ENCODE results near the gene ANKS6.

ANKS6 gene

DNA sequence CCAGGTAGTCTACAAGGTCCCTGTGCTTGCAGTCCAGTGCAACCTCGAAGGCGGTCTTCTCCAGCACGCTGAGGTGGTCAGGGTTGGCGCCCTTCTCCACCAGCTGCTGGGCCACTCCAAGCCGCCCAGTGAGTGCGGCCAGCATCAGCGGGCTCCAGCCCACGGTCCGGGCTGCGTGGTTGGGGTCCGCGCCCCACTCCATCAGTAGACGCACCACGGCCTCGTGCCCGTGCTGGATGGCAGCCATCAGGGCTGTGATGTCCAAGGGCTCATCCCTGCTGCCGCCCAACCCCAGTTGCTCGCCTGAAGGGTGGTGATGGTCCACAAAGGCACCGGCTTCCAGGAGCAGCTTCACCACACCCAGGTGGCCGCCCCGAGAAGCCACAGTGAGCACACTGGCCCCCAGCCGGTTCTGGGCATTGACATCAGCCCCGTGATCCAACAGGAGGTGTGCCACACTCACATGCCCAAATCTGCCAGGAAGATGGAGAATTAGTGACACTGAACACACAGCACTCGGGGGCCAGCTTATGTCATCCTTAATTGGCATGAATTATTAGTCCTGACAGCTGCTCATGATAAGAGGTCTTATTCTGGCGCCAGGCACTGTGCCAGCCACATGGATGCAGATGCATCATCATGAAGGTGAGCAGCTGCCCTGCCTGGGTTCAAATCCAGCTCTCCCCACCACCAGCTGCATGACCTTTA, 6.1 kb downstream of the ANKS6 start:
- DNase-seq = no peak

DNA sequence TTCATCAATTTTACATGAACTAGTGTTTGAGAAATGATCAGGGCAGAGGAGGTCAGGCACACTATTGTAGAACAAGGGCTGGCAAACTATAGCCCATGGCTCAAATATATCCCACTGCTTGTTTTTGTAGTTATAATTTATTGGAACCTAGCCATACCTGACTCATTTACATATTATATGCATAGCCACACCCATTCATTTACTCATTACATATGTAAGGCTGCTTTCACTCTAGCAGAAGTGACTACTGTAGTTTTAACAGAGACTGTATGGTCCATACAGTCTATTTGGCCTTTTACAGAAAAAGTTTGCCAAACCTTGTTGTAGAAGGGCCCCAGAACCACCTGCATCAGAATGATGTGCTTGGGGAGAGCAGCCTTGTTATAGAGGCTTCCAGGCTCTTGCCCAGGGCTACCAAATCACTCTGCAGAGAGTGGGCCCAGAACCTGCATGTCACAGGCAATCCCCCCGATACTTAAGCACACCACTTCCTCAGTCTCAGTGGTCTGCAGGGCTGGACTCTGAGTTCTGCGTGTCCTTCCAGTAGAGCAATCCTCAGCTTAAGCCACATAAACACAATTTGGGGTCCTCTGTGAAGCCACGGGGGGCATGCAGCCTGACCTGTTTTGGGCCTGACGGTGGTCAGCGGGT, 6.7 kb downstream of the ANKS6 start:
- no peak for DNase-seq

DNA sequence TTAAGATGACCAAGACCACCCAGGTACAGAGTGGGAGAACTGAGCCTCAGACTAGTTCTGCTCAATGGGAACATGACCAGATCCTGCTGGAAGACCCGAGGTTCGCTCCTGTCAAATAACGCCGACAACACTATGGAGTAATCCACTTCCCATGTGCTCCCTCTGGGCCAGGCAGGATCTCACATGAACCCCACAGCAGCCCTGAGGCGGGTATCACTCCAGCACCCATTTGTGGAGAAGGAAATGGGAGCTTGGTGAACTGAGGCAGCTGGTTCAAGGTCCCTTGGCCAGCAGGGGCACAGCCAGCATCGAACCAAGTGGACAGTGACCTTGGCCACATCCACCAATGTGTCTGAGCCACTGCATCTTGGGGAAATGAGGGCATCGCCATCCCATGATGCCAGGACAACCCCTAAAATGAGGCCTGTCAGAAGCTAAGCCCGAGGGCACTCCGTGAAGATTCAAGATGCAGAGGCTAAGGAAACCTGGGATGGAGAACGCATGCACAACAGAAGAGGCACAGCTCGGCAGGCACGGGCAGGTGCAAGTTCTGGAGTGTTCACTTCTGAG, 8.5 kb downstream of the ANKS6 start:
- no peak for DNase-seq

DNA sequence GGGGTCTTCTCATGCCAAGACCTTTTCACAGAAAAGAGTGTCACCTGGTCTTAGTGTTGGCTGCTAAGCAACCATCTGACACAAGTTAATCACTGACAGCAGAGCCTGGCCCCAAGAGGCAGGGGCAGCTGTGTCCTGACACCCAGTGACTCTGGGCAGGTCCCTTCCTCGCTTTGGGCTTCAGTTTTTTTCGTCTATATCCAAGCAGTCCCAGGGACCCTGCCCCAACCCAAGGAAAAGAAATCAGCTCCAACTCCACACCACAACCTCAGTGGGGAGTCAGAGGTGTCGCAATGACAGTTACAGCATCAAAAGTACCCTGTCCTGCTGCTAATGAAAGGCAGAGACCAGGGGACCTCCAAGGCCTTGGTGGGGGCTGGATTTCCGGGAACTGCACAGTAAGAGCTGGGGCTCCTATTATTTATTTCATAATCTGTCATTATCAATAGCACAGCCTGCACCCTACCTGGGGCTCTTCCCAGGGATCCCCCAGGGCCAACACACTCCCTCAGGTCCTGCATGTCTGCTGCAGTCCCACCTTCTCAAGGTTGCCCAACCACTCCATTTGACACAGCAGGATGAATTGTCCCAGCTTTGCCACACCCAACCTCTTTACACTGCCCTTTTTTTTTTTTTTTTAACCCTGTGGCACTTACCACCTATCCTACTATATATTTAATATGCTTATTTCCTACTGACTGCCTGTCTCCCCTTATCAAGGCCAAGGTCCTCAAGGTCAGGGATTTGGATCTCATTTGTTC, 9.4 kb downstream of the ANKS6 start:
- DNase-seq = no peak

DNA sequence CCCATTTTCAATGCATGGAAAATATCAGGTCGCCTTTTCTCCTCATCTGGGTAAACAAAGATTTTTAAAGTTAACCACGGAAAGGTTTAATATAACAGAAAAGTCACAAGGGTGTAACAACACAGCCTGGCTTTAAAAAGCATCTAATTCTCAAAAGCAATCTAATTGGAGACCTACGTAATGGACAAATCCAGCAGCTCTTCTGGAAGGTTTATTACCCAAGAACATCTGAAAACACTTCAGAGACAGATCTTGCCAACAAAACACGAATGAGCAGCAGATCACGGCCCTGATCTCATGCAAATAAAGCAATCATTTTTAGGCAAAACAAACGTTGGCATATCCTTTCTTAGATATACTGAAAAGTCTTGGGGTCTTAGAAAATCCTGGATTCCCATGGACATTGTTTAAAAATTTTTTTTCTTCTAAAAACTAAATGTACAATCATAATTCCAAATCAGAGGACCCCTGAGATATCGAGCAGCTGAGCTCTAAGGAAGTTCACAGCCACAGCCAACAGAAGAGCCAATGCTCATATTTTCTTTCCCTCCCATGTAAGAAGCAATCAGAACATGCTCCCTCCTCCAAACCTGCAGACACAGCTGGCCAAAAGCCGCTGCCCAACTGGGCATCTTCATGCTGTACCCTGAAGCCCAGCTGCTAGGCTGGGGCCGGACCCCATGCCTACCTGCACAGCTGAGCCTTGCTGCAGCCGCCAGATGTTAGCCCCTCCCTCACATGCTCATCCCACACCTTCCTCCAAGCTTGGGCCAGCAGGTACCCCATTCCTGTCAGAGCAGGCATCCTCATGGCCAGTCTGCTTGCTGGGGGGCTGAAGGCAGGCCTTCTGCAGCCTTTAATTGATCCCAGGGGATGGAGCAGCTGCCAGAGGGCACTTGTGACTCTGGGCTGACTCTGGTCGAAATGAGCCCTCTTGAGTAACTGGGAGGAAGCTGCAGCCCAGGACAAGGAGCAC, 11.2 kb downstream of the ANKS6 start:
- no peak for DNase-seq

DNA sequence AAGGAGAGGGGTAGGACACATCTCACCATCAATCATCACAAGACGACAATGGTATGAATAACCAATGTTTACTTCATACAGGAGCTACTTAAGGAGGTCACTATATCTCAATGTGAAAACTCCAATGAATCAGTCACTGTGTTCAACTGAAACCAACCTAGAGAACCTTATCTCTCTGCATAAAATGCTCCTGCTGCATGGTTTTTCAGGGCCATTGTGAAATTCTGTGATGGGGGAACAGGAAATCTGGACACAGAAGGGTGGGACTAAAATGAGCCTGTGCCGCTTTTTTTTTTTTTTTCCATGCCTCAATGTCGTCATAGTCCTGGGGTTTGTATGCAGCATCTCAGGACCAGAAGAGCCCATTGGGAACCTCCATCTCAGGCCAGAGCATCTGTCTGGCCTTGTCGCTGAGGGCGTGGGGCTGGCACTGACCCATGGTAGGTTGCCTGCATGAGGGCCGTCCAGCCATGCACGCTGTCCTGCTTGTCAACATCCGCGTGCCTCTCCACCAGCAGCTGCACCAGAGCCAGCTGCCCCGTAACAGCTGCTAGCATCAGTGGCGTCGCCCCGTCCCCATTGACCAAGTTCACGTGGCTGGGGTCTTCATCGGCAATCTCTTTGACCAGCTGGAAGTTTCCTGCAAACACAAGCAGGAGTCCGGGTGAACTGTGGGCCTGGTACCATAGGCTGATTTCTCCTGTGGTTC, 12.7 kb downstream of the ANKS6 start:
- DNase-seq = no peak

DNA sequence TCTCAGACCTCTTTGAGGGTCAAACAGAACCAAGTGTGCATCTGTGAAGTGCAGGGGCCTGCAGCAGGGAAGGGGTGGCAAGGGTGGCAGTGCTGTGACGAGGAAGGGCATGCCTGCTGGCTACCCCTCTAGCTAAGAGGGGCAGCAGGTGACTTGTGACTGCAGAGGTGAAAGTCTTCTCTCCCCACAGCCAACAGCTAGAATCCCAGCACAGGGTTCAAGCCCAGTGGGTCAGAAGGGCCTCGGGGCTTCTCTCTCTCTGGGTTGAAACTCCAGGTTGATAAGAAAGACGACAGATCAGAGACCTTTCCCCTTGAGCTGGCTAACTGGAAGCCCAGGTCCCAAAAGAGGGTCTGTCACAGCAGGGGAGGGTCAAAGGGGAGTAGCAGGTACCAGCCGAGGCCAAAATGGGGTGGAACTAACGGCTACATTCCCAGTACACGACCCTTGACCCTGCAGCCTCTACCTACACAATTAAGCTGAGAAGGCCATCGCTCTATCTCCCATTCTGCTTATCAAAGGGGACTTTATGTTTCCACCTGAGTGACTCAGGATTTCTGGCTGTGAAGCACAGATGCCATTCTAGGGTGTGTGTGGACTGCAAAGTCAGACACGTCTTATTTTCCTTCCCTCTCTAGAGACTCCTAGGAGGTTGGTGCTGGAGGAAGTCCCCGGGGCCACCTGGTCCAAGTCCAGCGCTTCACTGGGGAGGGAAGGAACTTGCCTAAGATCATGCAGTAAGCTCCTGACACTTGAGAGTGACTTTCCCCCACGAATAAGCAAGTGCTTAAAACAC, 14.6 kb downstream of the ANKS6 start:
- no peak for DNase-seq

DNA sequence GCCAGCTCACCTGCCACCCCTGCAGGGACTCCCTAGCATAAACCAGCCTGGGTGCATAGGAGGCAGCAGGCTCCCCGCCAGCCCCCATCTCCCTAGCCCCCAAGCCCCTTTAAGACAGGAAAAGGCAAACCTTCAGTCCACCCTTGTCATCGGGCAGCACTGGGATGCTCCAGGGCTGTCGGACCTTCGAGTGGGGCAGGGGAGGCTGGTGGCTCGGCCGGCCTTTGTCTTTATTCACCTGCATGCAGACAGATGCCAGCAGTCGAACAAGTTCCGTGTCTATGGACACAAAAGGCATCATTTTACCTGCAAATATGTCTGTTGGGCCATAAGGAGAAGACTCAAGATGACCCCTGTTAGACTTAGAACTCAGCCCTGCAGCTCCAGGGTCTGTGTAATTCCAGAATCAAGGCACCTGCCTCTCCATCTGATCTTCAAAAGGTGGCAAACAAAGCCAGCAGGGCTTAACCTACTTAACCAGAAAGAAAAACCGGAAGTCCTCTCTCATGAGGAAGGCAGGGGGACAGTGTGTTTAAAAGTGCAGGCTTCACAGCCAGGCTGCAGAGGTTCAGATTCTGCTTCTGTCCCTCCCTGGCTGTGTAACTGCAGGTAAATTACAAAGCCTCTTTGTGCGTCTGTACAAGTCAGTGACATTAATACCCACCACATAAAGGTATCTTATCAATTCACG, 16.2 kb downstream of the ANKS6 start:
- no peak for DNase-seq

DNA sequence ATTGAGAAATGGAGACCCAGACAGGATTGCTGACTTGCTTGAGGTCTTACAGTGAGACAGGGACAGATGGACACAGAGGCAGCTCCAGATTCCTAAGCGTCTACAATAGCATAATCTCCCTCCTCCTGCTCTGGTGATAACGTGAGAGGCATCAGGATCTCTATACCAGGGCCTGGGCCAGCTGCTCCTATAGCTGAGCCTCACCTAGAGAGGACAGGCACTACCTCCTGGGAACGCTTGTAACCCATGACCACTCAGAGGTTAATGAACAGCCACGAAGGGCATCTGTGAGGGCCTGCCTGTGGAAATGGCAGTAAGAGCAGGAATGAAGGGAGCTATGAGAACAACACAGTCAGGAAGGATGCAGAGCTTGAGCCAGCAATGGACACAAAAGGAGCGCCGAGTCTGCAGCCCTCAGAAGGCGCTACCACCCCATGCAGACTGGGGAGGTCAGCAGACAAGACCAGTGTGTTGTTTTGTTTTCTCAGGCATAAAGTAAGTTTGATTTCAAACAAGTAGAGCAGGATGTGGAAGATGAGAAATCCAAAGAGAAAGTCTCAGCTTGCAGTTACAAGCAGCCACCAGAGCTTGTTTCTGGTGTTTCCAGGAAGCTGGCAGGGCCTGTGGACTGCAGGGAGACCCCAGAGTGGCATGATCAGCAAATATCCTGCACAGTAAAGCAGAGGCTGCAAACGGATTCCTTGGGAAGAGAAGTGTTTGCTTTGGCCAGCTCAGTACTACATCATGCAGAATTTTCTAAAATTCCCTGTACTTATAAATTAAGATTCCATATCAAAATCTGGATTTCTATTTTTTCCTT, 17.4 kb downstream of the ANKS6 start:
- DNase-seq = no peak

DNA sequence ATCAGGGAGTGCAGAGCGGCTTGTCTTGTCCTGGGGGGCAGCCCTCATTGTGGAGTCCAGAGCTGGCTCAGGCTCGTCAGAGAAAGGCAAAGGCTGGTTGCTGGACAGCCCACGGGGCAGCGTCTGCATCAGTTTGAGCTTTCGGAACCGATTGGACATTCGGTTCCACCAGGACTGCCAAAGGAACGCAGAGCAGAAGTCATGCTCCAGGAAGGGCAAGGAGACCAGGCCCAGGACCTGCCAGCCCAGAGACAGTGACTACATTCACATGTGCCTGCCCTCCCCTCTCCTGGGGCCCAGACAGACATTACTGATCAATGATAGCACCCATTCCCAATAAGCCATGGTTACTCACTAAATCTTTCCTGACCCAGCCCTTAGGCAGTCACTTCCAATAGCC, 18.1 kb downstream of the ANKS6 start:
- DNase-seq = no peak

DNA sequence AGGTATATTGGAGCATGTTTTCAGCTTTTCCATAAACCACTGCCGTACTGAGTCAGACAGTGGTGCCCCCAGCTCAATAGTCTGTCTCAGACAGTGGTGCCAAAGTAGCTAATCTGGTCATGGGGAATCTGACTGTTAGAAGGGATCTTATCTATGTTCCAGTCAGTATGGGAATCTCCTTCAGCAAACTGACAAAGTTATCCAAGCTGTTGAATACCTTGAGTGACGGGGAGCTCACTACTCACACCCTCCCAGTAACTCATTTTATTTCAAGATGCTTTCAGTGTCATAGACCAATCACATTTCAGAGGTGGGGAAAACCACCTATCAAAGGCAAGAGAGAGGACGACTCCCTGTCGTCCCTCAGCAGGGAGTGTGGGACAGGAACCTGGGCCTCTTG, 18.7 kb downstream of the ANKS6 start:
- no peak for DNase-seq

DNA sequence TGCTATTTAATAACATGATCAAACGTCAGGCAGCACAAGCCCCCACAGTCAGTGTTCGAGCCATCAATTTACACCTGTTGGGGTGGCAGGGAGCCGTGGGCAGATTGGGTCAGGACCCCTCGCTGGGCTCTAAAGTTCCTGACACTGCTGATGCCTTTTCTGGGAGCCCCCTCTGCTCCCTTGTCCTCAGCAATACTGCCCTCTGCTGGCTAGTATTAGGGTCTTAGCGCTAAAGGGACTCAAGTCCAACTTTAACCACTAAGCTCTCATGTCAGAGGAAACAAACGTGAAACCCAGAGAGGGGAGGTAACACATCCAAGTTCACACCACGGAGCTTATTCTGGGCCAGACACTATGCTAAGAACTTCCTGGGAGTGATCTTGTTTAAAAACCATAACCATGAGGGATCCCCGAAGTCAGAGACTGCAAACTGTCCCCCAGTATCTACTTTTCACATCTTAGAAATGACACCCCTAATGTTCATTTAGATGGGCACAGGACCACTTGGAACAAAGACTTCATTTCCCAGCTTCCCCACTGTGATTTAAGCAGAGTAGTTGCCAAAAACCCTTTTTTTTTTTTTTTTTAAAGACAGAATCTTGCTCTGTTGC, 20.4 kb downstream of the ANKS6 start:
- no peak for DNase-seq

DNA sequence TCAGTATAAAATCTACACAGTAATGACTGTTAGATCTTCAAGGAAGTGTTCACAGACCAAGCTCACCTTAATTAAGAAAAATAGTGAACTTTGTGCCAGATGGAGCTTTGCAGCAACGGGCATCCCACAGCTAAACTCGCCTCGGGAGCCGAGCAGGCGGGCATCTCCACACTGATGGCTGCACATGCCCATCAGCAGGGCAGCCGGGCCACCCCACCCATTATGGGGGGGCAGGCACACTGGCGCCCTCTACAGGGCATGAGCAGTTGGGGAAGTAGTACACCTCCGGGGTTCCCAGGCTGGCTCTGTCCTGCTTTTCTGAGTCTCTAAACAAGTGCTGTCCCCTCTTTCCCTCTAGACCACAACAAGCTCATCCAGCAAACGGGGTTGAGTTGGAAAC, 21.6 kb downstream of the ANKS6 start:
- no peak for DNase-seq

DNA sequence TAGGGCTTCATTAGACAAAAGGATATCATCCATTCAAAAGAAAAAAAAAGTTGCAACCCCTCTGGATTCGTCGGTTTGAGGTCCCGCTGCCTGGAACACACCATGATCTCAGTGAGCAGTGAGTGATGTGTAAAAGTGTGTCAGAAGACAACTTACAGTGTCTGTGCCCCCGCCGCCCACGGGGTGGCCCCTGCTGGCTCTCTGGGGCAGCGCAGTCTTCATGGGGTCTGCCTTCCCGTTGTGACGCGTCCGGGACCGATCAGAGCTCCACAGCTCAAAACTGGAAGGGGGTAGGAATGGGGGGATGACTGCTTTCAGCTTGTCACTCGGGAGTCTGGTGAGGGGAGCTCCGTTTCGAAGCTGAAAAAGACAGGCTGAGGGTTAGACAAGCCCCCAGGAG, 22.6 kb downstream of the ANKS6 start:
- DNase-seq = no peak

DNA sequence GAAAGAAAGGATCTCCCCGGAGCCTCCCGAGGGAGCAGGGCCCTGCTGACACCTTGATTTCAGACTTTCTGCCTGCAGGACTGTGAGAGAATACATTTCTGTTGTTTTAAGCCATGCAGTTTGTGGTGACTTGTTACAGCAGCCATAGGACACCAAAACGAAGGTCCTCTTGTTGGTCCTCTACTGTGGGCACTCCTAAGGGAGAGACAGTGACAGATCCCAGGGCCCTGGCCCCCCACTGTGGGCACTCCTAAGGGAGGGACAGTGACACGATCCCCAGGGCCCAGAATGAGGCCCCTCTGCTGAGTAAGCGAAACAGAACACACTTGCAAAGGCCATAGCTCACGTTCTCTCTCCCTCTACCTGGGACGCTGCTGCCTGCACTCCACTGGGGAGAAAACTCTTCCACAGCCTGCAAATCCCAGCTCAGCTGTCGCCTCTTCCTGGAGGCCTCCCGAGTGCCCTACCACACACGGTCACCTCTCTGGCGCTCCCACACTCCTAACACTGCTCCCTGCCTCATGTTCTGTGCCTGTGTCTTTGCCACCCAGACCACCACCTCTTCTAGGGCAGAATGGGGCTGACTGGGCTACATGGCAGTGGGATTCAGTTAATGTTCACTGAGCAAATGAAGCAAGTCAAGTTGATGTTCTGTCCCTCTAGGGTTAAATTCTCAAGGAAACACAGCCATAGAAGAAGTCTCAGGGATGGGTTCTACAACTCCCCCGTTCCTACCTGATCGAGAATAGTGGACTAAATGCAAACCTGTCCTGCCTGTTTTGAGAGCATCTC, 23.8 kb downstream of the ANKS6 start:
- DNase-seq = no peak

DNA sequence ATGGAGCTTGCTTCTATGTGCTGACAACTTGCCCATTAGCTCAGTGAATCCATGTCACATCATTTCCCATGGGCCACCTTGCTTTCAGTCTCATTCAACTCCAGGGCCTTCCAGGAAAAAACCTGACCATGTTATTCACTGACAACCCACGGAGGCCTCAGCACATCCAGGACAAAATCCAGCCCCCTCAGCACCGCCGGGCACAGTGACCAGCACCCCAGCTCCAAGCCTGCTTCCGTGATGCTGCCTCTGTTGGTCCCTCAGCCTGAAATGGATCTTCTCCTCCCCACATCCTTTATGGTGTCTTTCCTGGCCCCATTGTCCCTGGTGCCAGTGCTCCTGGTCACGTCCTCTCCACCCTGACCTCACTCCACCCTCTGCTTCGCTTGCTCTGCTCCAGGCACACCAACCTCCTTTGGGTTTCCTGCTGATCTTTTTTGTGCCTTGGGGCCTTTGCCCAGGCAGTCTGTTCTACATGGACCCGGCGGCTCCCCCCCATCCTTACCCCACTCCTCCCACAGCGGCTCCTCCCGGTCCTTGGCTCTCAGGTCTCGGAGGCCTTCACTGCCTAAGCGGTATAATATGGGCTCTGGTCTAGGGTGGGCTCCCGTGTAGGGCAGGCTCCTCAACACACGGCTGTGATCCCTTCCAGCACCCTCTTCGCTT, 25.0 kb downstream of the ANKS6 start:
- no peak for DNase-seq

DNA sequence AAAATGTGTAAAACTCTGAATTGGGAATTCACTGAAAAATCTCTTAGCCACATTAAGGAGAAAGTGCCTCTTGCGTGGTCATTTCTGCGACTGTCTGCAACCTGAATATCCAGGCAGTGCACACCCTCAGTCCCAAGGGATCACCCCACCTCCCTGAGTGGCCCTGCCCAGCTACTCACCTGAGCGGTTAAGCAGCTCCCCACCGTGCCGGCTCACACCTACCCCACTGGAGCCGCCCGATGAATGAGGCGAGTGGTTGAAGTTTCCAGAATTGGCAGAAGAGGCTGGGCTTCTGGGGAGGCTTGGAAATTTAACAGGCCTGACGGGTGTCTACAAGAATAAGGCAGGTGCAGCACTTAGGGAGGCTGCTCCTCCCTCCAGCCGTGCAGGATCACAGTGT, 25.6 kb downstream of the ANKS6 start:
- no peak for DNase-seq

DNA sequence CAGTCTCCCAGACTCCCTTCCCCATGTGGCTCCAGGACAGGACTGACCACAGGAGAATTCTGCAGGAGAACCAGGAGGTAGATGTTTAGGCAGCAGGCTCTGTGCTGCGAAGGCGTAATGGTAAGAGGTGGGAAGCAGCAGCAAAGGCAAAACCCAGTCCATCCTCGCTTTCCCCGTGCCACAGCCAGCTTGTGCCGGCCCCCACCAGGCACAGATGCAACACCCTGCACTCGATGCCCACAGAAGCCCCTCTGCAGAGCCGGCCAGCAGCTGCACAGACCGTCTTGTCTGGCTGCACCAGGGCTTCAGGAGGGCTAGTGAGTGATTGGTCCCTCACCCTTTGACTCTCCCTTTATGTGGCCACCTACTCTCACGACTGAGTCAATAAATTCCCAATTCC, 28.0 kb downstream of the ANKS6 start:
- no peak for DNase-seq

Measured in SIG-M5 (cell line).